SHP77 (cell line): Measurements from ENCODE around the gene TRIO.

ENCODE experiments used
- DNase-seq, 2 experiments: peaks; one replicate each; lab custom pipeline; 2025; lab: John Stamatoyannopoulos, UW

Gene TRIO

GRCh38 chr5:14225173-14225834, 82.2 kb downstream of the TRIO start:
- DNase-seq, result no peak

GRCh38 chr5:14226149-14226548, 83.0 kb downstream of the TRIO start:
- DNase-seq, result no peak

- DNase-seq, result no peak
Measured at GRCh38 chr5:14226554-14226953, 83.4 kb downstream of the TRIO start.

GRCh38 chr5:14226992-14227391, 83.8 kb downstream of the TRIO start:
- no peak for DNase-seq

- DNase-seq, result no peak
Measured at GRCh38 chr5:14227513-14227912, 84.4 kb downstream of the TRIO start.

GRCh38 chr5:14228219-14228618, 85.1 kb downstream of the TRIO start:
- DNase-seq, result no peak

- DNase-seq, result no peak
Measured at GRCh38 chr5:14229181-14229580, 86.0 kb downstream of the TRIO start.

- DNase-seq, result no peak
Measured at GRCh38 chr5:14229734-14230133, 86.6 kb downstream of the TRIO start.

- no peak for DNase-seq
Measured at GRCh38 chr5:14231156-14231555, 88.0 kb downstream of the TRIO start.

GRCh38 chr5:14231890-14232289, 88.7 kb downstream of the TRIO start:
- no peak for DNase-seq

GRCh38 chr5:14234204-14234603, 91.1 kb downstream of the TRIO start:
- DNase-seq, result no peak

GRCh38 chr5:14235872-14236271, 92.7 kb downstream of the TRIO start:
- DNase-seq, result no peak

GRCh38 chr5:14236757-14237156, 93.6 kb downstream of the TRIO start:
- no peak for DNase-seq

- DNase-seq, result peak; percentile 29 to 43
Measured at GRCh38 chr5:14237317-14238086, 94.4 kb downstream of the TRIO start.

- no peak for DNase-seq
Measured at GRCh38 chr5:14238272-14238671, 95.1 kb downstream of the TRIO start.

- no peak for DNase-seq
Measured at GRCh38 chr5:14239404-14239803, 96.3 kb downstream of the TRIO start.

GRCh38 chr5:14239951-14240350, 96.8 kb downstream of the TRIO start:
- DNase-seq, result no peak

- no peak for DNase-seq
Measured at GRCh38 chr5:14240359-14240758, 97.2 kb downstream of the TRIO start.

GRCh38 chr5:14241141-14241540, 98.0 kb downstream of the TRIO start:
- no peak for DNase-seq

GRCh38 chr5:14242447-14242846, 99.3 kb downstream of the TRIO start:
- no peak for DNase-seq

GRCh38 chr5:14242871-14243383, 99.8 kb downstream of the TRIO start:
- DNase-seq, result no peak

- DNase-seq, result no peak
Measured at GRCh38 chr5:14243766-14244165, 100.6 kb downstream of the TRIO start.

GRCh38 chr5:14244721-14245120, 101.6 kb downstream of the TRIO start:
- no peak for DNase-seq
